Activated CD8-positive, alpha-beta memory T cell treated with anti-CD3 and anti-CD28 coated beads, Interleukin-2, amount 50 U/mL, for 48 hours (primary cell): Measurements from ENCODE around the gene MAFF.
A peak's percentile ranks its signal among the peaks of the same experiment; 100 is the strongest.
"Not testable (repeated sequence)": the region's sequence is repeated elsewhere in the genome, so short reads cannot be mapped to it uniquely, and the experiment has no call there.

Experiments used
- DNase-seq: peaks from one replicate; pipeline ENCODE4 v3.0.0-alpha.2; 2020

Gene MAFF

GRCh38 chr22:38177926-38178604, 23.7 kb upstream of the MAFF start:
- no peak for DNase-seq

DNA sequence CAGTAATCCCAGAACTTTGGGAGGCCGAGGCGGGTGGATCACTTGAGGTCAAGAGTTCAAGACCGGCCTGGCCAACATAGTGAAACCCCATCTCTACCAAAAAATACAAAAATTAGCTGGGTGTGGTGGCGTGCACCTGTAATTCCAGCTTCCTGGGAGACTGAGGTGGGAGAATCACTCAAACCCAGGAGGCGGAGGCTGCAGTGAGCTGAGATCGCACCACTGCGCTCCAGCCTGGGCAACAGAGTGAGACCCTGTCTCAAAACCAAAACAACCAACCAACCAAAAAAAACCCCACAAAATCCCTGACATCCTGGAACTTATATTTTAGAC, 23.2 kb upstream of the MAFF start:
- not testable (repeated sequence) for DNase-seq

DNA sequence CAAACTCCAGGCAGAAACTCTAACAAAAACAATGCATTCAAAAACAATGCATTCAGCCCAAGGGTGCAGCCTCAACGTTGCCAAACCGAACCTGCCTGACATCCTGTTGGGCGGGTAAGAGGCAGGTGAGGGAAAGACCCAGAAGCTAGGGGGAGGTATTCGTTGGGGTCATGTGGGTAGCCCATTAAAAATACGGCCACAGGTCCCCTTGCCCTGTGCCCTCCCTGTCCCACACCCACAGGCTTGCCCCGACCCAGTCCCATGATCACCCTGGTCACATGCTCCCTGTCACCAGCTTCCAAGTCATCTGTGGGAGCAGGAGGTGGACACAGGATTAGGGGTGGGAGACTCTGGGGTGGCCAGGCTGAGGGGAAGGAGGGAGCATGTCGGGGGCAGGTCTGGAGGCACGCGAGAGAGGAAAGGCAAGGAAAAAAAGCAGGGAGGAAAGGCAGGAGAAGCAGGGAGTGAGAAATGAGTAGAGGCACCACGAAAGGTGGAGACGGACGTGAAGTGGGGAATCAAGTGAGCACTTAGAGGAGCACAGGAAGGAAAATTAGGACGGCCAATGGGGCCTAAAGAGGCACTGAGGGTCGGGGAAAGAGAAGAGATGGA, 20.8 kb upstream of the MAFF start:
- DNase-seq, result peak; percentile 62

- DNase-seq, result peak; percentile 98
Observed at GRCh38 chr22:38181453-38182200, 20.2 kb upstream of the MAFF start, which contains the start of gene PLA2G6. Gene PLA2G6, minus strand, starts transcription at chr22:38181830. Its CDS starts 12,404 bp downstream, at chr22:38169426.

DNA sequence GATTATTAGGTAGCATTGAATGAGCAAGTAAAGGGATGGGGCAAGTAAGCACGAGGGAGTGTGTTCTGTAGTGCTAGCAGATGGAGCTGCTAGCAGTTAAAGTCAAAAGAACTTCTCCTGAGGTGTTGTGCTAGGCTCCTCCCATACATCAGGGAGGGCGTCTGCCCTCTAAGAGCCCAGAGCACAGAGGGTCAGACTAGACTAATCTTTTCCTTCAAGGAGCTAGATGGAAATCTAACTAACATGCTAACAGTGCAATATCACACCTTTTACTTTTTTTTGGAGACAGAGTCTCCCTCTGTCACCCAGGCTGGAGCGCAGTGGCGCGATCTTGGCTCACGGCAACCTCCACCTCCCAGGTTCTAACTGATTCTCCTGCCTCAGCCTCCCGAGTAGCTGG, 17.0 kb upstream of the MAFF start:
- no peak for DNase-seq

DNA sequence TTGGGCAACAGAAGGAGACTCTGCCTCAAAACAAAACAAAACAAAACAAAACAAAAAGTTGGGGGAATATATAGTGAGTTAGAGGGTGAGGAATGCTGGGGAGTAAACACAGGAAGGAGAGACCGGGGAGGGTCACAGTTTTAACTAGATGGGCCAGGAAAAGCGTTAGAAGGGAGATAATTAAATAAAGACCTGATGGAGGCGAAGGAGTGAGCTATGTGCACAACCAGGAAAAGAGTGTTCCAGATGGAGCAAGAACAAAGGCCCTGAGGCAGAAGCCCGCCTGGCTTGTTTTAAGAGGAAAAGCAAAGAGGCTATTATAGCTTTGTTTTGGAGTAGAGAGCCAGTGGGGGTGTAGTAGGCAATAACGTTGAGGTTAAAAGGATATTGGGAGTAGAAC, 15.4 kb upstream of the MAFF start:
- no peak for DNase-seq

- DNase-seq, result no peak
Observed at GRCh38 chr22:38187413-38188212, 14.2 kb upstream of the MAFF start.

DNA sequence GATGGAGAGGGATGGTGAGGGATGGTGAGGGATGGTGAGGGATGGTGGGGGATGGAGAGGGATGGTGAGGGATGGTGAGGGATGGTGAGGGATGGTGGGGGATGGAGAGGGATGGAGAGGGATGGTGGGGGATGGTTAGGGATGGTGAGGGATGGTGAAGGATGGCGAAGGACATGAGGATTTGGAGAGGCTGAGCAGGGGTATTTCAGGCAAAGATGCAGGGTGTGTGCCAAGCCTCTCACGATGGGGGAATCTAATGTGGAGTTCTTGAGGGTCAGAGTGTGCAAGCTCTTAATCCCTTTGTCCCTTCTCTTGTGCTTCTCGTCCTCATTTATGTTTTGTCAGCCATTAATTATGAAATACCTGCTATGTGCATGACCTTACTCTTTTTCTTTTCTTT, 12.7 kb upstream of the MAFF start:
- DNase-seq, result no peak

DNA sequence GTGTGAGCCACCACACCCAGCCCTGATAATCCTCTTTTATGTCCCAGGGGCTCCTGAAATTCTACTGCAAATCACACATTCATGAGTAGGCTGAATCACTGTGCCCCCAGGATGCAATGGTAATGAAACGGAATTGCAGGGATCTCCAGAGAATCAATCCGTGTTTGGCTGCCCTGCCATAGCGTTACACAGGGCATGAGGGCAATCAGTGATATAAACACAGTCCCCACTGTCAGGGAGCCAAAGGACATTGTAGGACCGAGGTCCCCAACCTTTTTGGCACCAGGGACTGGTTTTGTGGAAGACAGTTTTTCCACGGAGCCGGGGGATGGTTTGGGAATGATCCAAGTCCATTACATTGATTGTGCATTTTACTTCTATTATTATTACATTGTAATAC, 11.2 kb upstream of the MAFF start:
- no peak for DNase-seq

GRCh38 chr22:38191055-38191454, 10.7 kb upstream of the MAFF start:
- no peak for DNase-seq

DNA sequence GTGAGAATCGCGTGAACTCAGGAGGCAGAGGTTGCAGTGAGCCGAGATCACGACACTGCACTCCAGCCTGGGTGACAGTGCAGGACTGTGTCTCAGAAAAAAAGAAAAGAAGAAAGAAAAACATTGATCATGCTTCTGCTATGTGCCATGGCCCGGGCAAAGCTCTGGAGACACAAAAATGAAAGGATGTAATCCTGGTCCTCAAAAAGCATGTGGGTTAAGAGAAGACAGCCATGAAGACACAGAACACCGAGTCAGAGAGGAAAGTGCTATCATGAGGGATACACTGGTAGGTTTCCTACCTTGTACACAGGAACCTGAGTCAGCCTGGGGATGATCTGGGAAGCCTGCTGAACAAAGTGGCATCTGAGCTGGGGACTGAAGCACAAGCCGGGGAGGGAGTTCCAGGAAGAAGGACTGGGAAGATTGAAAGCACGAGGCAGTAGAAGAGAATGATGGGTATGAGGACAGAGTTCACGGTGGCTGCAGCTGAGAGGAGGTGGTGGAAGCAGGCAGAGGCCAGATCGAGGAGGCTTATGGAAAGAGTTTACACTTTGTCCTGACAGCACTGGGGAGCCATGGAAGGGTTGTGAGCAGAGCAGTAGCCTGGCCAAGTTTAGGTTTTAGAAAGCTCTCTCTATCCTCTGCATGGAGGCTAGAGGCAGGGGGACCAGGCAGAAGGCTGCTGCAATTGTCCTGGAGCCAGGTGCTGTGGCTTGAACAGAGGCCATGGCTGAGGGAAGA, 9.9 kb upstream of the MAFF start:
- DNase-seq, result no peak

DNA sequence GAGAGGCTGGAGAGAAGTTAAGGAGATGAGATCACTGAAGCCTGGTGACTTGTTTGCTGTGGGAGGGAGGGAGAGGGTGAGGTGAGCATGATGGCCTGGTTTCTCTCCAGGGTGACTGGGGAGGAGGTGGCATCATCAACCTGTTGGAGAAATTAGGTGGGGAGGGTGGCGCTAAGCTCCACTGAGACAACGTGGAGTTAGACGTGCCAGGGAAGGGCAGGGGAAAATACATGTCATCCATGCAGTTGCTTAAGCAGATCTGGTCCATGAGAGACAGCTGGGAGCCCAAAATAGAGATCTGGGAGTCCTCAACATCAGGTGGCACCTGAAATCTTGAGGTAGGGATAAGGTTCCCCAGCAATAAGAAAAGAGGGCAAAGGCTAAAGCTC, 9.3 kb upstream of the MAFF start:
- DNase-seq, result no peak

- no peak for DNase-seq
Observed at GRCh38 chr22:38193580-38193979, 8.2 kb upstream of the MAFF start.

DNA sequence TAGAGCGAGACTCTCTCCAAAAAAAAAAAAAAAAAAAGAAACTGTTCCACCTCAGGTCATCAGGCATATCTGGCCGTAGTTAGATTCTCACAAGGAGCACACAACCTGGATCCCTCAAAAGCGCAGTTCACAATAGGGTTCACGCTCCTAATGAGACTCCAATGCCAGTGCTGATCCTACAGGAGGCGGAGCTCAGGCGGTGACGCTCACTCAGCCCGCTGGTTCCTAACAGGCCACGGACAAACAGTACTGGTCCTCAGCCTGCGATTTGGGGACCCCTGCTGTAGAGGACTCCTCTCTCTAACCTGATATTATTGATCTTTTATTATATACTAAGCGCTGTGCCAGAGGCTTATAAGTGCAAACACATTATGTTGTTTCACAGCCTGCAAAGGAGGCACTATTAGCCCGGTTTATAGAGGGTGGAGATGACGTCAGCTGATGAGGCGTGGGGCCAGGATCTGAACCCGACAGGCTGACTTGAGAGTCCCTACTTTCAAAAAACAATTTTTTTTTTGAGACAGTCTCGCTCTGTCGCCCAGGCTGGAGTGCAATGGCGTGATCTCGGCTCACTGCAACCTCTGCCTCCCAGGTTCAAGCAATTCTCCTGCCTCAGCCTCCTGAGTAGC, 4.9 kb upstream of the MAFF start:
- no peak for DNase-seq

DNA sequence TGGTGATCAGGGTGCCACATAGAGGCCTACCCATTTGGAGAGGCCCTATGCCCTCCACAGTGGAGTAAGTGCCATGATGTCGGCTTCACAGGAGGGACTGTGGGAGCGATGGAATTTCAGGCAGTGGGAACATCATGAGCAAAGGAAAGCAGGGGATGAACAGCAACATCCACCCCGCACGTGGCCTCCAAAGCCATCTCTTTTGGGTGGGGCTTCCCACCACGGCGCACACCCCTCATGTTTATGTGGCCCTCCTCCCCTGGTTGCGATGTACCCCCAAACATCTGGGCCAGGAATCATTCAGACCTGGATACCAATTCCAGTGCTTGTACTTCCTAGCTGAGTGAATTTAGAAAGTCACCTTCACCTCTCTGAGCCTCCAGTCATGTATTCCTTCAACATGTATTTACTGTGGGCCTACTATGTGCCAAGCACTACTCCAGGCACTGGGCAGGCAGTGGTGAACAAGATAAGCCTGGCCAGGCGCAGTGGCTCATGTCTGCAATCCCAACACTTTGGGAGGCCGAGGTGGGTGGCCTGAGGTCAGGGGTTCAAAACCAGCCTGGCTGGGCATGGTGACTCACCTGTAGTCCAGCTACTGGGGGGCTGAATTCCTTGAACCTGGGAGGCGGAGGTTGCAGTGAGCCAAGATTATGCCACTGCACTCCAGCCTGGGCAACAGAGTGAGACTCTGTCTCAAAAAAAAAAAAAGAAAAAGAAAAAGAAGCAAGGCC, 1.8 kb upstream of the MAFF start:
- DNase-seq, result no peak

DNA sequence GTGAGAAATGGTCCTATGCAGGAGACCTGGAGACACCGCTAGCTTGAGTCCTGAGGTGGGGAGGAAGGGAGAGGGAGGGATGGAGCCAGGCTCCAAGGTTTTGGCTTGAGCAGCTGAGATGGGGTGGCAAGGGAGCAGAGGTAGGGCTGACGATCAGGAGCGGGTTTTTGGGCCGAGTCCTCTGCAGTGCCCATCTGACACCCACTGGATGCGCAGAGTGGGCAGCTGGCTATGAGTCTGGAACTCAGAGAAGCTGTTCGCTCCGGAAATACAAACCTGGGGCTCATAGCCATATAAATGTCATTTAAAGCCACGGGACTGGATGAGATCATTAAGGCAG, 453 bp upstream of the MAFF start:
- no peak for DNase-seq

DNA sequence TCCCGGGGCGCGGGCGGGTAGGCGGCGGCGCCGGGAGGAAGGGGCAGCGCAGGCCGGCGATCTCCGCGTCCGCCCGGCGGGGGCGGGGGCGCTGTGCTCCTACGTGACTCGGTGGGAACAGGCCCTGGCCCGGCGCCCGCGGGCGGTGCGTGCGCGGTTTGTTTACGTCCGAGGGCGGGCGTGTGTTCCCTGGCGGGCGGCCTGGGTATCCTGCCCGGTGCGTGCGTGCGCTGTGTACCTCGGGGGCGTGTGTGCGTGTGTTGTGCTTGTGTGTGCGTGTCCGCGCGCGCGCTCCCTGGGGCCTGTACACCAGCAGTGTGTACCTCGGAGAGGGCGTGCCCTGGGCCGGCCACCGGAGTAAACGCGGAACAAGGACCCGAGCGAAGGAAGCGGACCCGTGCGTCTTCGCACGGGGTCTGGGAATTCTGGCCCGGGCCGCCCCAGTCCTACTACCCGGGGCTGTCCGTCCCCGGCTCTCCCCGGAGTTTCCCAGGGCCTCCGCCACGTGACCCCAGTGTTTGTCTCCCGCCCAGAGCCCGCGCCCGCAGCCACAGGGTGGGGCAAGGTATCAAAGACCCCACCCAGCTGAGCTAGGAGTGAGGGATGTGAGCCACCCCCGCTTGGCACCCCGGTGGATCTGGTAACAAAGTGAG, 769 bp downstream of the MAFF start:
- DNase-seq, result peak; percentile 83

DNA sequence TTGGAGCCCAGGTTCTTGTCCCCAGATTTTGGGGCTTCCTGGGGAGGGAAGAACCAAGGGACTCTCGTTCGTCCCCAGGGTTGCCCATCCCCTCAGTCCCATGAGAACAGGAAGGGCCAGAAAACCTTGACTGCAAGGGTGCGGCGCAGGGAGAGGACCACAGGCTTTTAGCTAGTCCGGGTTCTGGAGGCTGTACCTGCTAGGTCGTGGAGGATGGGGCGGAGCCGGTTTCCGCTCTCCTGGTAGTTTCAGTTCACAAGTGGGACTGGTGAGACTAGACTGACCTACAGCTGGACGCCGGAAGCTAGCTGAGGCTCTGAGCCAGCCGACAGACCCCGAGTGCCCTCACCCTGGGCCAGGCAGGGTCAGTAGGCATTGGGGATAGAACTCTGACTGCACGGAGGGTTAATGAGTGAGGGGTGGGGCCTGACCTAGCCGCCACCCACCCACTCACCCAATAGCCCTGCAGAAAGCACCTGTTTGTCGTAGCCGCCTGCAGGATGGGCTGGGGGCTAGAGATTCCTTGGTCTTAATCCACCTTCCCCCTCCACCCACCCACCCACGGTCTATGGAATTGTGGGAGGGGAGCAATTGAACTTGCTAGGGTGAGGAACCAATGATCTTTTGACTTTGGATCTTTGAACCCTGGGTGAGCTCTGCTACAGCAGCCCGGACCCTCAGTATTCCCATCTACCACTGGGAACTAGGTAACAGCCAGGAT, 1.5 kb downstream of the MAFF start:
- DNase-seq, result peak; percentile 67

DNA sequence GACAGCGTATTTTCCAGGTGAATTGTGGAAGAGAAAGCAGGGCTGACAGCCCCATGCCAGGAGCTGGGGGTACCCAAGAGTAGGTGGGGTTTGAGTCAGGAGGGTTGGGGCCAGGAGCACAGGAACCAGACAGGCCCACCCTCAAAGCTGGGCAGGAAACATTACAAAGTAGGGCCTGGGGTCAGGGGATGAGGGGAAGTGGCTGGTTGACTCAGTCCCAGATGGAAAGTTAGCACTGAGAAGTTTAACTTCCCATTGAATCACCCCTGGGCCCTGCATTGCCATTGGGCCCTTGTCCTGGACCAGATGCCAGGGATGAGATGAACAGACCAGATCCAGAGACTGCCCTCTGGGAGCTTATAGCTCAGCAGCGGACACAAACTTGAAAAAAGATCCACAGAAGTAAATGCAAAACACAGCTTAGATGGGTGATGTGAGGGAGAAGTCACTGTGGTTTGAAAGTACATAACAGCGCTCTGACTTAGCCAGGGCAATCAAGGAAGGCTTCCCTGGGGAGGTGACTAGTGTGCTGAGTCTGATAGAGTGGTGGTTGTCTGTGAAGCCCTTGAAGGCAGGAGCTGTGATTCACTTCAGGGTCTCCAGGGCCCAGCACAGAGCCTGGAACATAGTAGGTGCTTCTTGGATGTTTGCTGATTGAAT, 2.2 kb downstream of the MAFF start:
- no peak for DNase-seq

DNA sequence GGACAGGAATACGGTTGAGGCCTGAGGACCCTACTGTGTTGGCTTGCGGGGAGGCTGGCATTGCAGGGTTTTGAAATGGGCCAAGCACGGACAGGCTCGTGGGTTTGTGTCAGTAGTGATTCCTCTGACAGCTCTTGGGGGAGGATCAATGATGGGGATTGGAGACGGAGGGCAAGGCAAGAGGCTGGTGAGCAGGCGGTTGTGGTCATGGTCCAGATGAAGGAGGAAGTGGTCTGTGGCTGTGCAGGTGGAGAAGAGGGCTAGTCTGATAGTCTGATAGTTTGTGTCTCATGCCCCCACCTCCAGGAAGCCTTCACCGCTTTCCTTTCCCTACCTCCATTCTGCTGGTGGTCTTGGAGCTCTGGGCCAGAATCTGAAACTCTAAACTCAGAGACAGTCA, 3.0 kb downstream of the MAFF start:
- no peak for DNase-seq
